Right lobe of liver (tissue), 4 donors: ENCODE measurements around the gene CCDC183.

Experiments used
- POLR2A ChIP-seq: fragments of 450-650 bp; IDR thresholded peaks from one replicate; pipeline ENCODE4 v1.6.1; 2017; ENCODE audit warnings: antibody characterized with exemption, mild to moderate bottlenecking
- TF ChIP-seq, protein P1 (sequence below), 4 donors: fragments of 200-600 bp in 3 of 4; fragments of 450-650 bp in 1 of 4; IDR thresholded peaks; one replicate each; pipeline versions ENCODE4 v1.5.1 to v1.8.0; 2016 to 2022; ENCODE audit warnings: antibody characterized with exemption in 4 of 4, mild to moderate bottlenecking in 2 of 4
- donor health status: DM: no; HTN: no; CAD: no.
- donor health status: DM: no; HTN: no; CAD: no.
- donor health status: DM: no; HTN: yes; CAD: no.

DNA sequence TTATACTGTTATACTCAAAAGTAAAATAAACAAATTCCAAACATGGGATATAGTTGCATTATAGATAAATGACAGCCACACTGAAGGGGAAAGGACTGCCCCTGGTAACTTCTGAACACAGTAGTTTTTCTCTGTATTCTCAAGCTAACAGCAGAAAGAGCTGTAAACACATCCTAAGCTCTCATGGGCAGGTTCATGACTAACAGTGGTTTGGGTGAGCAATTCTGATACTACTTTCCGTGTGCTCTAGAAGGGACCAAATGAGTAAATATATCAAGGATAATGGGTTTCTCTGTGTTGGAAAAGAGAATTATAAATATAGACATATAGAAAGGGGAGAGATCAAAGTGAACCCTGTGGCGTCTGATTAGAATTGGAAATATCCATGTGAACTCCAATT, 45.6 kb upstream of the CCDC183 start:
- TF ChIP-seq, protein P1, sequence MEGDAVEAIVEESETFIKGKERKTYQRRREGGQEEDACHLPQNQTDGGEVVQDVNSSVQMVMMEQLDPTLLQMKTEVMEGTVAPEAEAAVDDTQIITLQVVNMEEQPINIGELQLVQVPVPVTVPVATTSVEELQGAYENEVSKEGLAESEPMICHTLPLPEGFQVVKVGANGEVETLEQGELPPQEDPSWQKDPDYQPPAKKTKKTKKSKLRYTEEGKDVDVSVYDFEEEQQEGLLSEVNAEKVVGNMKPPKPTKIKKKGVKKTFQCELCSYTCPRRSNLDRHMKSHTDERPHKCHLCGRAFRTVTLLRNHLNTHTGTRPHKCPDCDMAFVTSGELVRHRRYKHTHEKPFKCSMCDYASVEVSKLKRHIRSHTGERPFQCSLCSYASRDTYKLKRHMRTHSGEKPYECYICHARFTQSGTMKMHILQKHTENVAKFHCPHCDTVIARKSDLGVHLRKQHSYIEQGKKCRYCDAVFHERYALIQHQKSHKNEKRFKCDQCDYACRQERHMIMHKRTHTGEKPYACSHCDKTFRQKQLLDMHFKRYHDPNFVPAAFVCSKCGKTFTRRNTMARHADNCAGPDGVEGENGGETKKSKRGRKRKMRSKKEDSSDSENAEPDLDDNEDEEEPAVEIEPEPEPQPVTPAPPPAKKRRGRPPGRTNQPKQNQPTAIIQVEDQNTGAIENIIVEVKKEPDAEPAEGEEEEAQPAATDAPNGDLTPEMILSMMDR (IDR thresholded peaks at IDR 0.05): no peak
- no peak for TF ChIP-seq POLR2A
